A549 (cell line): ENCODE data around the gene INPP5J. TPM values are rescaled to one million over a fixed set of nuclear protein-coding genes. Genes with fewer than 3 reads are reported as not detected.

Source experiments
- ATAC-seq, 2 experiments: fragments of 200-7000 bp in 1 of 2; fragments of >200 bp in 1 of 2; cut with Nextera tagmentation in 1 of 2; cut with Tn5 transposase in 1 of 2; 3 replicates each; pipeline versions ENCODE4 v1.8.0 to v1.9.1; 2018 to 2020; ENCODE audit warnings: mild to moderate bottlenecking in 1 of 2, moderate library complexity in 1 of 2
- CTCF ChIA-PET: fragments of 300-600 bp; sonication (Branson Sonifier 250); formaldehyde crosslinking; extraction: SDS; loops from one replicate; lab custom pipeline; 2021; ENCODE audit warnings: antibody characterized with exemption, inconsistent platforms; lab: Yijun Ruan, JAX
- POLR2A ChIA-PET: fragments of 350-600 bp; formaldehyde crosslinking; extraction: SDS; loops from one replicate; lab custom pipeline; 2021; ENCODE audit warnings: antibody characterized with exemption, inconsistent platforms; lab: Yijun Ruan, JAX
- DNase-seq, 2 experiments: peaks; one replicate each; pipeline versions ENCODE4 v3.0.0 to v3.0.0-alpha.2; 2011 to 2016; ENCODE audit warnings: low read depth in 1 of 2, low spot score in 1 of 2
- FAIRE-seq: peaks from 2 replicates; lab custom pipeline; 2011; peaks lifted over from hg19 to GRCh38; lab: Jason Lieb, UNC
- H3K27ac ChIP-seq, 2 experiments: fragments of >200 bp; sonication (Bioruptor Twin); formaldehyde crosslinking; 3 replicates each; pipeline ENCODE4 v1.5.1; 2016 to 2017
- H3K4me1 ChIP-seq: fragments of >200 bp; sonication (Bioruptor Twin); formaldehyde crosslinking; 3 replicates; pipeline ENCODE4 v1.6.1; 2016
- H3K4me2 ChIP-seq: fragments of >200 bp; sonication (Bioruptor Twin); formaldehyde crosslinking; 3 replicates; pipeline ENCODE4 v1.6.1; 2016
- H3K4me3 ChIP-seq: fragments of >200 bp; sonication (Bioruptor Twin); formaldehyde crosslinking; 3 replicates; pipeline ENCODE4 v1.5.1; 2016
- H3K9me3 ChIP-seq: fragments of >200 bp; sonication (Bioruptor Twin); formaldehyde crosslinking; 3 replicates; pipeline ENCODE4 v1.6.1; 2016
- BHLHE40 ChIP-seq: IDR thresholded peaks from 2 replicates; pipeline ENCODE4 v1.6.1; 2012; ENCODE audit warnings: low read depth, low read length, inconsistent platforms
- CBX2 ChIP-seq: fragments of 200-600 bp; sonication (generic); IDR thresholded peaks from 2 replicates; pipeline ENCODE4 v1.6.1; 2016; ENCODE audit warnings: low read depth, mild to moderate bottlenecking, borderline replicate concordance
- CHD2 ChIP-seq: fragments of 150-350 bp; IDR thresholded peaks from 2 replicates; pipeline ENCODE4 v1.6.1; 2014; ENCODE audit warnings: low read length; ENCODE audit not compliant: partially characterized antibody
- EHMT2 ChIP-seq: fragments of 200-600 bp; sonication (generic); IDR thresholded peaks from 2 replicates; pipeline ENCODE4 v1.6.1; 2016; ENCODE audit warnings: antibody characterized with exemption, low read depth, mild to moderate bottlenecking, moderate library complexity
- ESRRA ChIP-seq: fragments of 150-350 bp; IDR thresholded peaks from 2 replicates; pipeline ENCODE4 v1.6.1; 2014; ENCODE audit warnings: mild to moderate bottlenecking, low read length, borderline replicate concordance
- FOSL2 ChIP-seq, 2 experiments: fragments of 450-650 bp in 1 of 2; fragments of >200 bp in 1 of 2; sonication (Bioruptor Twin) in 1 of 2; formaldehyde crosslinking; IDR thresholded peaks; 2 replicates each; pipeline versions ENCODE4 v1.5.0 to v1.6.1; 2016 to 2020; ENCODE audit warnings: mild to moderate bottlenecking in 1 of 2, moderate library complexity in 1 of 2
- FOXS1 ChIP-seq: fragments of 250-450 bp; sonication (Bioruptor Pico); IDR thresholded peaks from 2 replicates; pipeline ENCODE4 v1.5.0; 2020; ENCODE audit warnings: mild to moderate bottlenecking, moderate library complexity
- HOXA7 ChIP-seq: fragments of 250-450 bp; sonication (Bioruptor Pico); IDR thresholded peaks from 2 replicates; pipeline ENCODE4 v1.5.0; 2020; ENCODE audit warnings: mild to moderate bottlenecking, moderate library complexity
- HOXB5 ChIP-seq: fragments of 250-450 bp; sonication (Bioruptor Pico); IDR thresholded peaks from 2 replicates; pipeline ENCODE4 v1.5.0; 2020; ENCODE audit warnings: mild to moderate bottlenecking, moderate library complexity
- JUN ChIP-seq, 2 experiments: fragments of >200 bp; sonication (Bioruptor Twin); formaldehyde crosslinking; IDR thresholded peaks; 2 replicates in 1 of 2; 3 replicates in 1 of 2; pipeline ENCODE4 v1.6.1; 2016 to 2017
- JUNB ChIP-seq: fragments of >200 bp; sonication (Bioruptor Twin); formaldehyde crosslinking; IDR thresholded peaks from 2 replicates; pipeline ENCODE4 v1.6.1; 2016
- KDM1A ChIP-seq: fragments of 200-600 bp; sonication (generic); IDR thresholded peaks from 2 replicates; pipeline ENCODE4 v1.6.1; 2016; ENCODE audit warnings: low read depth, mild to moderate bottlenecking
- KDM5A ChIP-seq: fragments of 200-600 bp; sonication (generic); IDR thresholded peaks from 2 replicates; pipeline ENCODE4 v1.6.1; 2016; ENCODE audit warnings: antibody characterized with exemption, mild to moderate bottlenecking
- MAFK ChIP-seq: fragments of 450-650 bp; IDR thresholded peaks from 2 replicates; pipeline ENCODE4 v1.6.1; 2014; ENCODE audit not compliant: partially characterized antibody
- NFE2L2 ChIP-seq: fragments of 150-350 bp; conservative IDR thresholded peaks from 2 replicates; pipeline ENCODE4 v1.6.1; 2014; ENCODE audit warnings: low read length
- NPAS2 ChIP-seq: fragments of 250-450 bp; sonication (Bioruptor Pico); IDR thresholded peaks from 2 replicates; pipeline ENCODE4 v1.8.0; 2022; ENCODE audit warnings: mild to moderate bottlenecking, moderate library complexity, borderline replicate concordance
- PHF8 ChIP-seq: fragments of 200-600 bp; sonication (generic); IDR thresholded peaks from 2 replicates; pipeline ENCODE4 v1.6.1; 2016; ENCODE audit warnings: low read depth, mild to moderate bottlenecking, antibody characterized with exemption, moderate library complexity, borderline replicate concordance
- POLR2A ChIP-seq: IDR thresholded peaks from 2 replicates; pipeline ENCODE4 v1.6.1; 2012; ENCODE audit warnings: mild to moderate bottlenecking, low read length
- RAD21 ChIP-seq, 2 experiments: fragments of >200 bp in 1 of 2; sonication (Bioruptor Twin) in 1 of 2; formaldehyde crosslinking in 1 of 2; IDR thresholded peaks in 1 of 2; conservative IDR thresholded peaks in 1 of 2; 2 replicates in 1 of 2; 3 replicates in 1 of 2; pipeline ENCODE4 v1.6.1; 2012 to 2018; ENCODE audit warnings: inconsistent platforms in 1 of 2
- RCOR1 ChIP-seq: fragments of 150-350 bp; IDR thresholded peaks from 2 replicates; pipeline ENCODE4 v1.6.1; 2014; ENCODE audit warnings: antibody characterized with exemption, low read length, low read depth
- RFX5 ChIP-seq: fragments of 450-650 bp; IDR thresholded peaks from 2 replicates; pipeline ENCODE4 v1.7.1; 2014; ENCODE audit warnings: antibody characterized with exemption, mild to moderate bottlenecking, moderate library complexity
- SREBF2 ChIP-seq: fragments of 450-650 bp; IDR thresholded peaks from 2 replicates; pipeline ENCODE4 v1.6.1; 2014; ENCODE audit warnings: mild to moderate bottlenecking, moderate library complexity
- TP53 ChIP-seq: fragments of 250-450 bp; sonication (Bioruptor Pico); IDR thresholded peaks from 2 replicates; pipeline ENCODE4 v1.5.0; 2021; ENCODE audit warnings: mild to moderate bottlenecking, moderate library complexity
- ZSCAN20 ChIP-seq: fragments of 250-450 bp; sonication (Bioruptor Pico); IDR thresholded peaks from 2 replicates; pipeline ENCODE4 v1.8.0; 2022; ENCODE audit warnings: mild to moderate bottlenecking, moderate library complexity
- WGBS: methylation state at CpG from one replicate; pipeline ENCODE4 v1.1.6; 2017; ENCODE audit errors: missing lambda C conversion rate; 5-methylcytosine and 5-hydroxymethylcytosine counted together
- polyA plus RNA-seq, 4 experiments: library from polyadenylated mRNA; depleted of rRNA in 3 of 4; stranded (reverse); fragments of >200 nt; fragmentation: RNase III in 1 of 4; extraction: RNeasy Plus Mini Kit Qiagen cat#74134 plus additional on column Dnase treatment in 1 of 4; gene quantifications; 2 replicates in 3 of 4; 3 replicates in 1 of 4; pipeline ENCODE4 v1.2.3, GENCODE V29; 2011 to 2017
- TF ChIP-seq, protein P1 (sequence below): fragments of 250-450 bp; sonication (Bioruptor Pico); IDR thresholded peaks from 2 replicates; pipeline ENCODE4 v1.5.0; 2021; ENCODE audit warnings: mild to moderate bottlenecking, moderate library complexity, borderline replicate concordance
- TF ChIP-seq, protein P2 (sequence below): IDR thresholded peaks from 2 replicates; pipeline ENCODE4 v1.6.1; 2012
- TF ChIP-seq, protein P3 (sequence below): fragments of >200 bp; sonication (Bioruptor Twin); formaldehyde crosslinking; IDR thresholded peaks from 3 replicates; pipeline ENCODE4 v1.6.1; 2016
- TF ChIP-seq, protein P4 (sequence below): fragments of >200 bp; sonication (Bioruptor Twin); formaldehyde crosslinking; IDR thresholded peaks from 3 replicates; pipeline ENCODE4 v1.5.1; 2016

The INPP5J gene
- polyA plus RNA-seq, 2 of the 4 experiments (the other 2 are of a cell fraction) = 0.70 to 1.5 TPM

DNA sequence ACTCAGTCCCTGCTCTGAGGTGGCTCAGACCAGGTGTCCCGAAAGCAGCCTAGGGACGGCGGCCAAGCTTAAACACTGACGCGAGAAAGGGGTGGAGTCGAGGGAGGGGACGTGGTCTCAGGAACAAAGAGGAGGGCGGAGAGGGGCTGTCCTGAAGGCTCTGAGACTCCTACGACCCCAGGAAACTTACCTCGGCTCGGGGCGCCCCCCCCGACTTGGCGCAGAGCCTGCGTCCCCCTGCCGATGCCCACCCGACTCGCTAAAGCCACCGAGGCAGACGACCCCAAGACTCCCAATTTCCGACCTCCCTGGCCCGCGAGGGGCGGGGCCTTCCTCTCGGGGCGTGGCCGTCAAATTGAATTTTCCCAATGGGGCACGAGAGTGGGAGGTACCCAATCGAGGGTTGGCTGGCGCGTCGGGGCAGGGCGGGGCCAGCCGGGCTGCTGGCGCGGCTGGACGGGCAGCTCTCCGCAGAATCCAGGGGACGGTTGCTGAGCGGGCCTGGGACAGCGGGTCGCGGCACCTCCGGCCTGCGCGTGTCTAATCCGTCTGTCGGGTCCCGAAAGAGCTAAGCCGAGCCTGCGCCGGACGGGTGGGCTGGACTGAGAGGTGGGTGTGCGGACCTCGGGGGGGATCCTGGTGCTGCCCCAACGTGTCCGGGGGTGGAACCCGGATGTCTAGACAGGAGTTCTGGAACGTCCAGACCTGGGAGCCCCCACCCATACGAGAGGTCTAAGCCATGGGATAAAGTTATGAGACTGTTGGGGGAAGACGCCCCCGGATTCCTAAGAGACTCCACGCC, 41.7 kb upstream of the INPP5J start, which contains the start of gene SMTN:
SMTN (plus strand) TSS at position 471 of the 802 bp plus-strand sequence. CDS start 1,941 bp downstream, outside the sequence.
- FAIRE-seq = no peak

More for the DNA sequence above, 41.7 kb upstream of the INPP5J start, which contains the start of gene SMTN:
- Histone ChIP-seq H3K9me3 (no peaks in the 10 kb centered on the region), H3K4me2 (peak within 1 kb of the TSS; percentile 99), H3K4me1 (peaks cover 26% of the 10 kb centered on the region), H3K27ac (peak within 1 kb of the TSS; percentile 92 to 94), H3K4me3 (peak within 1 kb of the TSS; percentile 95)
- ATAC-seq (peak; percentile 80 to 86), DNase-seq (peak; percentile 80 to 82)
- 9% methylated on average over 7 of the region's 63 CpGs for WGBS
- POLR2A ChIA-PET = interaction anchor here (0.6 to 4.3 kb wide), 6 partner anchors 11 to 112 kb away, joined by 3 to 58 read pairs (median 4); partner anchors contain the start of genes MORC2, SELENOM and TUG1
- CTCF ChIA-PET = interaction anchor here (0.9 to 2.8 kb wide), 8 partner anchors 11 to 160 kb away, joined by 3 to 34 read pairs (median 3); no protein-coding TSS in a partner anchor
- TF ChIP-seq KDM5A (no peak), FOXS1 (CRISPR knock-in tag) (no peak), RCOR1 (no peak), HOXA7 (CRISPR knock-in tag) (no peak), PHF8 (peak; percentile 36; the same call in 1 of the 2 replicates), BHLHE40 (peak; percentile 68), ZSCAN20 (CRISPR knock-in tag) (no peak), ESRRA (no peak), JUNB (no peak), FOSL2 (IDR thresholded peaks at IDR 0.05) (no peak), FOSL2 (CRISPR knock-in tag; IDR thresholded peaks at IDR 0.05) (no peak), JUN (IDR thresholded peaks at IDR 0.05) (0 out of 5 replicates have a peak, but pooled peaks of 1 of the 2 experiments have one; percentile 41), NFE2L2 (no peak), KDM1A (no peak), RAD21 (conservative IDR thresholded peaks at IDR 0.05 in 1 of 2, IDR thresholded peaks at IDR 0.05 in 1 of 2) (0 out of 5 replicates have a peak, but pooled peaks of 1 of the 2 experiments have one; percentile 10), CBX2 (no peak), SREBF2 (no peak), TP53 (CRISPR knock-in tag) (no peak), NPAS2 (CRISPR knock-in tag) (no peak), POLR2A (peak; percentile 73; the same call in 1 of the 2 replicates), EHMT2 (no peak), HOXB5 (CRISPR knock-in tag) (no peak), CHD2 (no peak), MAFK (no peak), RFX5 (no peak)
- TF ChIP-seq, protein P1, sequence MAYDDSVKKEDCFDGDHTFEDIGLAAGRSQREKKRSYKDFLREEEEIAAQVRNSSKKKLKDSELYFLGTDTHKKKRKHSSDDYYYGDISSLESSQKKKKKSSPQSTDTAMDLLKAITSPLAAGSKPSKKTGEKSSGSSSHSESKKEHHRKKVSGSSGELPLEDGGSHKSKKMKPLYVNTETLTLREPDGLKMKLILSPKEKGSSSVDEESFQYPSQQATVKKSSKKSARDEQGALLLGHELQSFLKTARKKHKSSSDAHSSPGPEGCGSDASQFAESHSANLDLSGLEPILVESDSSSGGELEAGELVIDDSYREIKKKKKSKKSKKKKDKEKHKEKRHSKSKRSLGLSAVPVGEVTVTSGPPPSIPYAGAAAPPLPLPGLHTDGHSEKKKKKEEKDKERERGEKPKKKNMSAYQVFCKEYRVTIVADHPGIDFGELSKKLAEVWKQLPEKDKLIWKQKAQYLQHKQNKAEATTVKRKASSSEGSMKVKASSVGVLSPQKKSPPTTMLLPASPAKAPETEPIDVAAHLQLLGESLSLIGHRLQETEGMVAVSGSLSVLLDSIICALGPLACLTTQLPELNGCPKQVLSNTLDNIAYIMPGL (CRISPR knock-in tag) = no peak
- TF ChIP-seq, protein P2, sequence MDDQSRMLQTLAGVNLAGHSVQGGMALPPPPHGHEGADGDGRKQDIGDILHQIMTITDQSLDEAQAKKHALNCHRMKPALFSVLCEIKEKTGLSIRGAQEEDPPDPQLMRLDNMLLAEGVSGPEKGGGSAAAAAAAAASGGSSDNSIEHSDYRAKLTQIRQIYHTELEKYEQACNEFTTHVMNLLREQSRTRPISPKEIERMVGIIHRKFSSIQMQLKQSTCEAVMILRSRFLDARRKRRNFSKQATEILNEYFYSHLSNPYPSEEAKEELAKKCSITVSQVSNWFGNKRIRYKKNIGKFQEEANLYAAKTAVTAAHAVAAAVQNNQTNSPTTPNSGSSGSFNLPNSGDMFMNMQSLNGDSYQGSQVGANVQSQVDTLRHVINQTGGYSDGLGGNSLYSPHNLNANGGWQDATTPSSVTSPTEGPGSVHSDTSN = no peak
- TF ChIP-seq, protein P3, sequence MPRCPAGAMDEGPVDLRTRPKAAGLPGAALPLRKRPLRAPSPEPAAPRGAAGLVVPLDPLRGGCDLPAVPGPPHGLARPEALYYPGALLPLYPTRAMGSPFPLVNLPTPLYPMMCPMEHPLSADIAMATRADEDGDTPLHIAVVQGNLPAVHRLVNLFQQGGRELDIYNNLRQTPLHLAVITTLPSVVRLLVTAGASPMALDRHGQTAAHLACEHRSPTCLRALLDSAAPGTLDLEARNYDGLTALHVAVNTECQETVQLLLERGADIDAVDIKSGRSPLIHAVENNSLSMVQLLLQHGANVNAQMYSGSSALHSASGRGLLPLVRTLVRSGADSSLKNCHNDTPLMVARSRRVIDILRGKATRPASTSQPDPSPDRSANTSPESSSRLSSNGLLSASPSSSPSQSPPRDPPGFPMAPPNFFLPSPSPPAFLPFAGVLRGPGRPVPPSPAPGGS = 0 out of 3 replicates have a peak, but pooled peaks have one; percentile 24
- TF ChIP-seq, protein P4, sequence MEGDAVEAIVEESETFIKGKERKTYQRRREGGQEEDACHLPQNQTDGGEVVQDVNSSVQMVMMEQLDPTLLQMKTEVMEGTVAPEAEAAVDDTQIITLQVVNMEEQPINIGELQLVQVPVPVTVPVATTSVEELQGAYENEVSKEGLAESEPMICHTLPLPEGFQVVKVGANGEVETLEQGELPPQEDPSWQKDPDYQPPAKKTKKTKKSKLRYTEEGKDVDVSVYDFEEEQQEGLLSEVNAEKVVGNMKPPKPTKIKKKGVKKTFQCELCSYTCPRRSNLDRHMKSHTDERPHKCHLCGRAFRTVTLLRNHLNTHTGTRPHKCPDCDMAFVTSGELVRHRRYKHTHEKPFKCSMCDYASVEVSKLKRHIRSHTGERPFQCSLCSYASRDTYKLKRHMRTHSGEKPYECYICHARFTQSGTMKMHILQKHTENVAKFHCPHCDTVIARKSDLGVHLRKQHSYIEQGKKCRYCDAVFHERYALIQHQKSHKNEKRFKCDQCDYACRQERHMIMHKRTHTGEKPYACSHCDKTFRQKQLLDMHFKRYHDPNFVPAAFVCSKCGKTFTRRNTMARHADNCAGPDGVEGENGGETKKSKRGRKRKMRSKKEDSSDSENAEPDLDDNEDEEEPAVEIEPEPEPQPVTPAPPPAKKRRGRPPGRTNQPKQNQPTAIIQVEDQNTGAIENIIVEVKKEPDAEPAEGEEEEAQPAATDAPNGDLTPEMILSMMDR = no peak
